ENCODE measurements around the gene RASSF5. TPM values are rescaled to one million over a fixed set of nuclear protein-coding genes. Genes with fewer than 3 reads are reported as not detected.
"Not testable (repeated sequence)": the region's sequence is repeated elsewhere in the genome, so short reads cannot be mapped to it uniquely, and the experiment has no call there.

RASSF5 gene
- total RNA-seq, 4 donors from 2014 or later, result 14.0 to 16.4 (median 14.5) TPM

GRCh38 chr1:206612129-206612876, 105.0 kb downstream of the RASSF5 start, which contains the start of gene EIF2D:
TSS of gene EIF2D (minus strand) at chr1:206612465. CDS start at chr1:206612342, 123 bp downstream.
- H3K4me3 ChIP-seq (replicated peaks in 1 of 3), result peak within 1 kb of the TSS; percentile 48 to 75 (median 56)
- peaks cover 0 to 6% of the 10 kb centered on the region in 2 donors for H3K36me3 ChIP-seq
- no peaks in the 10 kb centered on the region for H3K27me3 ChIP-seq
- no peaks in the 10 kb centered on the region for H3K9me3 ChIP-seq
- peaks cover 6 to 8% of the 10 kb centered on the region in 2 donors for H3K4me1 ChIP-seq
- intact Hi-C loops (cut with DNase I), result no loop called here
- peak; percentile 94 for DNase-seq
- WGBS, 2 donors, result 7 to 12% methylated on average over 27 to 31 of the region's 48 CpGs
- TF ChIP-seq POLR2A (IDR thresholded peaks at IDR 0.05), result peak; percentile 53 to 68
- TF ChIP-seq, protein P1, sequence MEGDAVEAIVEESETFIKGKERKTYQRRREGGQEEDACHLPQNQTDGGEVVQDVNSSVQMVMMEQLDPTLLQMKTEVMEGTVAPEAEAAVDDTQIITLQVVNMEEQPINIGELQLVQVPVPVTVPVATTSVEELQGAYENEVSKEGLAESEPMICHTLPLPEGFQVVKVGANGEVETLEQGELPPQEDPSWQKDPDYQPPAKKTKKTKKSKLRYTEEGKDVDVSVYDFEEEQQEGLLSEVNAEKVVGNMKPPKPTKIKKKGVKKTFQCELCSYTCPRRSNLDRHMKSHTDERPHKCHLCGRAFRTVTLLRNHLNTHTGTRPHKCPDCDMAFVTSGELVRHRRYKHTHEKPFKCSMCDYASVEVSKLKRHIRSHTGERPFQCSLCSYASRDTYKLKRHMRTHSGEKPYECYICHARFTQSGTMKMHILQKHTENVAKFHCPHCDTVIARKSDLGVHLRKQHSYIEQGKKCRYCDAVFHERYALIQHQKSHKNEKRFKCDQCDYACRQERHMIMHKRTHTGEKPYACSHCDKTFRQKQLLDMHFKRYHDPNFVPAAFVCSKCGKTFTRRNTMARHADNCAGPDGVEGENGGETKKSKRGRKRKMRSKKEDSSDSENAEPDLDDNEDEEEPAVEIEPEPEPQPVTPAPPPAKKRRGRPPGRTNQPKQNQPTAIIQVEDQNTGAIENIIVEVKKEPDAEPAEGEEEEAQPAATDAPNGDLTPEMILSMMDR (IDR thresholded peaks at IDR 0.05), result peak; percentile 80 to 100 (median 99)
- peak within 1 kb of the TSS; percentile 70 to 90 (median 70) for H3K27ac ChIP-seq

GRCh38 chr1:206626396-206626795, 119.1 kb downstream of the RASSF5 start:
- DNase-seq; H3K4me3 ChIP-seq (replicated peaks in 1 of 3); intact Hi-C loops (cut with DNase I); H3K4me1 ChIP-seq; H3K9me3 ChIP-seq; H3K27ac ChIP-seq; H3K27me3 ChIP-seq; H3K36me3 ChIP-seq: not testable (repeated sequence)
- 96 to 100% methylated on average over 2 of the region's 2 CpGs for WGBS, 2 donors

GRCh38 chr1:206628916-206629315, 121.6 kb downstream of the RASSF5 start:
- H3K27ac ChIP-seq, result no peak overlapping the region
- DNase-seq, result no peak
- no peak for TF ChIP-seq POLR2A (IDR thresholded peaks at IDR 0.05)
- TF ChIP-seq, protein P1 (IDR thresholded peaks at IDR 0.05), result no peak
- intact Hi-C loops (cut with DNase I), result no loop called here
- no peak overlapping the region for H3K4me3 ChIP-seq (replicated peaks in 1 of 3)
- H3K36me3 ChIP-seq, result no peaks in the 10 kb centered on the region
- no peaks in the 10 kb centered on the region for H3K27me3 ChIP-seq
- peaks cover 0 to 6% of the 10 kb centered on the region in 2 donors for H3K4me1 ChIP-seq
- WGBS, 2 donors, result 0 to 86% methylated on average over 1 of the region's 1 CpG
- no peaks in the 10 kb centered on the region for H3K9me3 ChIP-seq

- peak; percentile 52 to 60 for DNase-seq
- H3K4me1 ChIP-seq, result peaks cover 11 to 14% of the 10 kb centered on the region in 2 donors
- TF ChIP-seq, protein P1 (IDR thresholded peaks at IDR 0.05), result peak in 4 of 6 experiments; percentile 36 to 55 (median 46)
- TF ChIP-seq POLR2A (IDR thresholded peaks at IDR 0.05), result no peak
- H3K27ac ChIP-seq, result no peak overlapping the region
- no peak overlapping the region for H3K4me3 ChIP-seq (replicated peaks in 1 of 3)
- H3K27me3 ChIP-seq, result no peaks in the 10 kb centered on the region
- H3K9me3 ChIP-seq, result no peaks in the 10 kb centered on the region
- 49 to 50% methylated on average over 4 of the region's 4 CpGs for WGBS, 2 donors
- no peaks in the 10 kb centered on the region for H3K36me3 ChIP-seq
- intact Hi-C loops (cut with DNase I), result loop anchor here (10.0 kb wide), 1 partner anchor 284 kb away; no protein-coding TSS in a partner anchor
Observed at GRCh38 chr1:206631085-206631509, 123.8 kb downstream of the RASSF5 start.

DNA sequence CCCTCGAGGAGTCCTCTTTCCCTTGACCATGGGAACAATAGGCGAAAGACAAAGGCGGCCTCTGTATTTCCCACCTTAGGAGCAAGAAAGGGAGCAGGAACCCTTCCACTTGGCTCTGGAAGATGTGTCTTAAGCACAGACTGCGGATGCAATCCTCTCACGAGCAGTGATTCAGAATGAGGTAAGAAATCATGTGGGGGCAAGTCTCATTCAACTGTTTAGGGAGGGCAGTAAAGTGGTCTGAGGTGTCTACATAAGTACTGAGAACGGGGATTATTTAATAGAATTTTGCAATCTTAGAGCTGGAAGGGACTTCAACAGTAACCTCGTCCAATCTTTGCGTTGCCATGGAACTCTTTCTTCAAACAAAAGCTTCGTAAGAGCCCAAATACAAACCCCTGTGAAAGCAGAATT, 126.4 kb downstream of the RASSF5 start:
- H3K9me3 ChIP-seq, result no peaks in the 10 kb centered on the region
- TF ChIP-seq POLR2A (IDR thresholded peaks at IDR 0.05), result no peak
- TF ChIP-seq, protein P1 (IDR thresholded peaks at IDR 0.05), result no peak
- peak in 1 of 2 donors; percentile 10 for DNase-seq
- H3K27ac ChIP-seq, result peak overlapping the region in 2 of 3 donors; percentile 27 to 34
- peaks cover 20% of the 10 kb centered on the region in 2 donors for H3K4me1 ChIP-seq
- WGBS, 2 donors, result 36 to 41% methylated on average over 9 of the region's 9 CpGs
- H3K27me3 ChIP-seq, result no peaks in the 10 kb centered on the region
- intact Hi-C loops (cut with DNase I), result loop anchor here (2.0 to 10.0 kb wide), 2 partner anchors 31 to 281 kb away; no protein-coding TSS in a partner anchor
- no peaks in the 10 kb centered on the region for H3K36me3 ChIP-seq
- H3K4me3 ChIP-seq (replicated peaks in 1 of 3), result no peak overlapping the region
